Subcutaneous adipose tissue (tissue), 4 donors: Measurements from ENCODE around the gene ELK1. TPM values are rescaled to one million over a fixed set of nuclear protein-coding genes. Genes with fewer than 3 reads are reported as not detected.

Experiments used
- total RNA-seq, 4 donors: library from RNA; depleted of rRNA; stranded (reverse); fragments of >200 nt; gene quantifications; one replicate each; pipeline ENCODE4 v1.1.0, GENCODE V29; 2016
- TF ChIP-seq, protein P1 (sequence below): fragments of 450-650 bp; IDR thresholded peaks from one replicate; pipeline ENCODE4 v1.5.1; 2016; ENCODE audit warnings: low read depth, mild to moderate bottlenecking, control low read depth, antibody characterized with exemption, moderate library complexity

The ELK1 gene
- total RNA-seq, 4 donors from 2014 or later: 12.3 to 22.0 (median 16.0) TPM

DNA sequence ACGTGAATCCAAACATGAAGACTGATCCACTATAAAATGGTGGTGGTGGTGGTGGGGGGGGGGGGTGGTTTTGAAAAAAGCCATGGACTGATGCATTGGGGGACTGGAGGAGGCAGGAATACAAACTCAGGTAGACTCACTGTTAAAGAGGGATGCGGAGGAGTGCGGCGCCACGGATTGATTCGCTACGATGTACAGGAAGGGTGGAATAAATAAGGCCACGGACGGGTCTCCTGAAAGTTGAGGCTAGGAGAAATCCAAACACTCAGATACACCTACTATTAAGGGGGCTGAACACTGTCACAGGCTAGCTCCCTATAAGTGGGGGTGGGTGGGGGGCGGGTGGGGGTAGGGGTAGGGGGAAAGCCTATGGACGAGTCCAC is 591 bp downstream of the ELK1 start:
- TF ChIP-seq, protein P1, sequence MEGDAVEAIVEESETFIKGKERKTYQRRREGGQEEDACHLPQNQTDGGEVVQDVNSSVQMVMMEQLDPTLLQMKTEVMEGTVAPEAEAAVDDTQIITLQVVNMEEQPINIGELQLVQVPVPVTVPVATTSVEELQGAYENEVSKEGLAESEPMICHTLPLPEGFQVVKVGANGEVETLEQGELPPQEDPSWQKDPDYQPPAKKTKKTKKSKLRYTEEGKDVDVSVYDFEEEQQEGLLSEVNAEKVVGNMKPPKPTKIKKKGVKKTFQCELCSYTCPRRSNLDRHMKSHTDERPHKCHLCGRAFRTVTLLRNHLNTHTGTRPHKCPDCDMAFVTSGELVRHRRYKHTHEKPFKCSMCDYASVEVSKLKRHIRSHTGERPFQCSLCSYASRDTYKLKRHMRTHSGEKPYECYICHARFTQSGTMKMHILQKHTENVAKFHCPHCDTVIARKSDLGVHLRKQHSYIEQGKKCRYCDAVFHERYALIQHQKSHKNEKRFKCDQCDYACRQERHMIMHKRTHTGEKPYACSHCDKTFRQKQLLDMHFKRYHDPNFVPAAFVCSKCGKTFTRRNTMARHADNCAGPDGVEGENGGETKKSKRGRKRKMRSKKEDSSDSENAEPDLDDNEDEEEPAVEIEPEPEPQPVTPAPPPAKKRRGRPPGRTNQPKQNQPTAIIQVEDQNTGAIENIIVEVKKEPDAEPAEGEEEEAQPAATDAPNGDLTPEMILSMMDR: no peak

DNA sequence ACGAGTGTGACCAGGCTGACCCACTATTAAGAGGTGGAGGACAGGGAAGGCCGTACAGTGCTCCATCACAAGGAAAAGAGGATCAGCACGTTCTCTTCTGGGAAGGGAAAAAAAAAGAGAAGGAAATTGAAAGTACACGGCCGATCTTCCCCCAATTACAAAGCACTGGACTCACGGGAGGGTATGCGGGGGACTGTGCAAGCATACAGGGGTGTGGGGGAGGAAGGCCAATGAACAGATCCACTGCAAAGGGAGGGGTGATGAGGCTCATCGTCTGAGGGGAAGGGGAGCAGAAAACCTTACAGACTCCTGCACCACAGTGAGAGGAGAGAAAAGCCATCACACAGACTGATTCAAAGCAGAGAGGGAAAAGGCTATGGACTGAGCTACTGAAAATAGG is 1.1 kb downstream of the ELK1 start:
- TF ChIP-seq, protein P1: no peak

DNA sequence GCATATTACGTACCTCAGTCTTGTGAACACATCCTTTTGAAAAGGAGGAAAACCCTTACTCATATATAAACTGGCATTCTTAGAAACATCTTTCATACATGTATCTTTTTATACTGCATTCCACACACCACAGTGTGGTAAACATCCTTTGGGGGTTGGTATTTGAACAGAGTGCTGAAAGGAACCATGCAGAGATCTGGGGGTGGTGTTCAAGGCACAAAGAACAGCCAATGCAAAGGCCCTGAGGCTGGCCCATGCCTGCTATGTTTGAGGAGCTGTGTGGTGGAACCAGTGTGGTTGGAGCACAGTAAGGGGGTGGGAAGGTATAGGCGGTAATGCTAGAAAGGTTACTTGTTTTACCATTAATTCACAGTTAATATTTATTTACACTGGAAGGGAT is 2.0 kb downstream of the ELK1 start:
- TF ChIP-seq, protein P1: no peak

DNA sequence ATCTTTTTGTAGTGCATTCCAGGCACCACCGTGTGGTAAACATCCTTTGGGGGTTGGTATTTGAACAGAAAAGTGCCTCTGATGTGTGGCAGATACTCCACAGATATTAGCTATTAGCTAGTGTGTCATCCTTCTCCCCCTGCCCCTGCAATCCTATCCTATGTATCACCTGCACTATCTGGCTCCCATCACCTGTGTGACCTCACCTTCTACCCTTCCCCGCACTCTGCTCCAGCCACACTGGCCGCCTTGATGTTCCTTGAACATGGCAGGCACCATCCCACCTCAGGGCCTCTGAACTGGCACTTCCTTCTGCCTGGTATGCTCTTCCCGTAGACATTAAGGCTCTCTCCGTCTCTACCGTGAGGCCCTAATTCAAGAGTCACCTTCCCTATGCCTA is 3.7 kb downstream of the ELK1 start:
- TF ChIP-seq, protein P1: no peak

DNA sequence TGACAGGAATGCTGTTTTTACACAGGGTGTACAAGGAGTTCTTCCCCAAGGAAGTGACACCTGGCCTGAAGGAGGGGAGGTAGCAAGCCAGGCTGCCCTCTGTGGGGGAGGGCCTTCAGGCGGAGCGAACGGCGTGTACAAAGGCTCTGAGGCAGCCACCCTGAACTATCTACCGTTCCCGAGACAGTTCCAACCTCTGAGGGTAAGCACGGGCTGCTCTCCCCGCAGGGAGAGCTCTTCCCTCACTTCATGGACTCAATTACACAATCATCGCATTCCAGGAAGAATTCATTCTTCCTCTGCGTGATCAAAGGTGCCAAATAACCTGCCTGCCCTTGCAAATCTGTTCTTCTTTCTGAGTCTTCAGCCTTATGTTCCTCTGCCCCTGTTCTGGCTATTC is 4.8 kb downstream of the ELK1 start:
- TF ChIP-seq, protein P1: no peak

DNA sequence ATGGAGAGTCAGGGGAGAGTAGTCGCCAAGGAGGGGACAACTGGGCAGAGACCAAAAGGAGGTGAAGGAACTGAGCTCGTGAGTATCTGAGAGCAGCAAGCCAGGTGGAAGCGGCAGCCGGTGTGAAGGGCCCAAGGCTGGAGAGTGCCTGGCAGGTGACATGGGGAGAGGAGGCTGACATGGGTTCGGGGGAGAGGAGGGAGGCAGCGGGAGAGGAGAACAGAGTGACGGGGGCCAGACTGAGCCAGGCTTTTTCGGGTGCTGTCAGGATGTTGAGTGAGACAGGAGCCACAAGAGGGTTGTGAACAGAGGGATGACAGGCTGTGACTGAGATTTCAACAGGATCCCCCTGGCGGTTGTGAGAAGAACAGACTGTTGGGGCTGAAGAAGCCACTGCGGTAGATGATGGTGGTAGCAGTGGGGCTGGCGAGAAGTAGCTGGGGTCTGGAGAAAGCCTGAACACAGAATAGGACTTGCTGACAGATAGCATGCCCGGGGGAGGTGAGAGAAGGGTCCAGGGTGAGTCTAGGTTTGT is 5.7 kb downstream of the ELK1 start:
- TF ChIP-seq, protein P1: no peak

DNA sequence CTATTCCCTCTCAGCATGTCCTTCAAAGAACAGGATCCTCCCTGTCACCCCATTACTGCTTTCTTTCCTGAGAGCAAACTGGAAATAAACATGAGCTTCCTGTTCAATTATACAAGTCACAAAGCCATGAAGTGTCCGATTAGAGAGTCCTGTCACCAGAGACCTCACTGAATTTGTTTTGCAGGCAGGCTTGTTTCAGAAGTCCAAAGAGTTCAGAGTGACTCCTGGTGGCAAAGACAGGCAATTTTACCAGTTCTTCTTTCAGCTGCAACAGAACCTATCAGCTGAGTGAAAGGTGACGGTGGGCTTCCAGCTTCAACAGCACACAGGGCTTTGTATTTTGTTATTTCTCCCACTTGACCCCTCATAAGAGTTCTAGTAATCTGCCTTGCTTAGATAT is 6.4 kb downstream of the ELK1 start:
- TF ChIP-seq, protein P1: no peak
